ENCODE measurements around the gene TOM1. TPM values are rescaled to one million over a fixed set of nuclear protein-coding genes. Genes with fewer than 3 reads are reported as not detected.

The TOM1 gene
- total RNA-seq (2022) (28.2 and 41.9 TPM in 2 replicates), Bru-seq, nascent RNA (percentile 64 among the genes with signal in this experiment), BruChase-seq, experiment 1, labeled RNA remaining after a 6-hour chase (percentile 66 among the genes with signal in this experiment), BruChase-seq, experiment 2, labeled RNA remaining after a 2-hour chase (percentile 60 among the genes with signal in this experiment)
- long read RNA-seq, transcript TOM1-204 (15 exons, 2,390 nt) = minor isoform, 7 of 94 reads
- long read RNA-seq, transcript TOM1-210 (15 exons, 2,389 nt) = major isoform, 66 of 94 reads
- long read RNA-seq, partial matches to known transcripts = 2 of 94 reads
- long read RNA-seq, other reads (novel, unspliced or antisense) = 19 of 94 reads

GRCh38 chr22:35299673-35300499 is at the start of gene TOM1:
TOM1 (plus strand) TSS chr22:35299894; CDS start chr22:35299929, 35 bp downstream.
- BruUV-seq (replicated peaks) = TSS peak; percentile 44
- no peak for TF ChIP-seq CTCF (IDR thresholded peaks at IDR 0.05; ENCODE audit: unreplicated experiment)
- CTCF ChIA-PET = interaction anchor here (0.6 kb wide), 1 partner anchor 1677 kb away, joined by 3 read pairs; no protein-coding TSS in a partner anchor
- peaks cover 6% of the 10 kb centered on the region for H3K4me1 Mint-ChIP-seq (ENCODE audit: insufficient read depth, unreplicated experiment)
- H3K27me3 Mint-ChIP-seq (ENCODE audit: insufficient read depth, unreplicated experiment) = no peaks in the 10 kb centered on the region
- intact Hi-C loops (cut with micrococcal nuclease) = no loop called here
- peak within 1 kb of the TSS; percentile 96 for H3K27ac Mint-ChIP-seq (ENCODE audit: low read depth, unreplicated experiment)
- H3K4me3 Mint-ChIP-seq (ENCODE audit: unreplicated experiment) = peak within 1 kb of the TSS; percentile 94
- no peaks in the 10 kb centered on the region for H3K9me3 Mint-ChIP-seq (ENCODE audit: unreplicated experiment)
- DNase-seq (ENCODE audit: unreplicated experiment) = peak; percentile 99
- H3K36me3 Mint-ChIP-seq (ENCODE audit: insufficient read depth, unreplicated experiment) = peaks cover 27% of the 10 kb centered on the region
- POLR2A ChIA-PET = interaction anchor here (0.6 to 1.5 kb wide), 16 partner anchors 9 to 1998 kb away, joined by 3 to 16 read pairs (median 4); partner anchors contain the start of genes APOL6, HMGXB4, HMOX1 and MCM5

GRCh38 chr22:35250156-35250555 is 49.5 kb upstream of the TOM1 start:
- TF ChIP-seq CTCF (IDR thresholded peaks at IDR 0.05; ENCODE audit: unreplicated experiment) = no peak
- no peak for DNase-seq (ENCODE audit: unreplicated experiment)
- BruUV-seq (replicated peaks) = no TSS peak
- CTCF ChIA-PET = interaction anchor here (0.5 to 0.6 kb wide), 2 partner anchors 17 to 37 kb away, joined by 3 read pairs; no protein-coding TSS in a partner anchor
- no peaks in the 10 kb centered on the region for H3K27me3 Mint-ChIP-seq (ENCODE audit: insufficient read depth, unreplicated experiment)
- no peaks in the 10 kb centered on the region for H3K9me3 Mint-ChIP-seq (ENCODE audit: unreplicated experiment)
- intact Hi-C loops (cut with micrococcal nuclease) = no loop called here
- no peak overlapping the region for H3K4me3 Mint-ChIP-seq (ENCODE audit: unreplicated experiment)
- no peak overlapping the region for H3K27ac Mint-ChIP-seq (ENCODE audit: low read depth, unreplicated experiment)
- POLR2A ChIA-PET = no interaction called here
- no peaks in the 10 kb centered on the region for H3K36me3 Mint-ChIP-seq (ENCODE audit: insufficient read depth, unreplicated experiment)
- no peaks in the 10 kb centered on the region for H3K4me1 Mint-ChIP-seq (ENCODE audit: insufficient read depth, unreplicated experiment)

DNA sequence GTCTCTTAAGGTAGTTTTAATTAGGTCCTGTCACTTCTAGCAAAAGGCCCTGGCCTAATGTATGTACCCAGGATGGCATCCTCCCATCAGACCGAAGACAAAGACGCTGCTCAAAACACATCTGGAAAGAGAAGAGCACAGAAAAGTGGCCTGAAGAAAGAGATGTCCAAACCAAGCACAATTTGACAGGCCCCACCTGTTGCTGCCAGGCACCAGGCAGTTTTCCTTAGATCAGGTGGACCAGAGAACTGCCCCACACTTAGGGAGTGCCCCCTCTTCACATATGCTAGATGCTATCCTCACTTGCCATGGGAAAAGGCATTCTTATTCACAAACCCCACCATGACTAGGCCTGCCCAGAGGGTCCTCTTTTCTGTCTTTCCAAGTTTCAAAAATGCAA is 45.7 kb upstream of the TOM1 start:
- TF ChIP-seq CTCF (IDR thresholded peaks at IDR 0.05; ENCODE audit: unreplicated experiment) = no peak
- Mint-ChIP-seq H3K27ac (ENCODE audit: low read depth, unreplicated experiment) (no peak overlapping the region), H3K9me3 (ENCODE audit: unreplicated experiment) (no peaks in the 10 kb centered on the region), H3K4me3 (ENCODE audit: unreplicated experiment) (no peak overlapping the region), H3K27me3 (ENCODE audit: insufficient read depth, unreplicated experiment) (no peaks in the 10 kb centered on the region), H3K36me3 (ENCODE audit: insufficient read depth, unreplicated experiment) (no peaks in the 10 kb centered on the region), H3K4me1 (ENCODE audit: insufficient read depth, unreplicated experiment) (peaks cover 13% of the 10 kb centered on the region)
- no TSS peak for BruUV-seq (replicated peaks)
- POLR2A ChIA-PET = no interaction called here
- intact Hi-C loops (cut with micrococcal nuclease) = no loop called here
- CTCF ChIA-PET = interaction anchor here (1.1 kb wide), 1 partner anchor 22 kb away, joined by 3 read pairs; no protein-coding TSS in a partner anchor
- DNase-seq (ENCODE audit: unreplicated experiment) = no peak

- Mint-ChIP-seq H3K4me1 (ENCODE audit: insufficient read depth, unreplicated experiment) (peaks cover 23% of the 10 kb centered on the region), H3K36me3 (ENCODE audit: insufficient read depth, unreplicated experiment) (peaks cover 10% of the 10 kb centered on the region), H3K9me3 (ENCODE audit: unreplicated experiment) (no peaks in the 10 kb centered on the region), H3K4me3 (ENCODE audit: unreplicated experiment) (peak overlapping the region; percentile 78), H3K27ac (ENCODE audit: low read depth, unreplicated experiment) (peak overlapping the region; percentile 92), H3K27me3 (ENCODE audit: insufficient read depth, unreplicated experiment) (no peaks in the 10 kb centered on the region)
- intact Hi-C loops (cut with micrococcal nuclease) = no loop called here
- TF ChIP-seq CTCF (IDR thresholded peaks at IDR 0.05; ENCODE audit: unreplicated experiment) = no peak
- ChIA-PET CTCF (no interaction called here), POLR2A (interaction anchor here (0.6 to 2.6 kb wide), 6 partner anchors 9 to 1979 kb away, joined by 3 to 16 read pairs (median 6); partner anchors contain the start of genes LARGE1 and TOM1)
- no TSS peak for BruUV-seq (replicated peaks)
- no peak for DNase-seq (ENCODE audit: unreplicated experiment)
Measured at GRCh38 chr22:35257002-35257320, 42.7 kb upstream of the TOM1 start.

All from MCF 10A (cell line).